Fibroblast of the aortic adventitia (primary cell): Measurements from ENCODE around the gene TLE1. TPM values are rescaled to one million over a fixed set of nuclear protein-coding genes. Genes with fewer than 3 reads are reported as not detected.
A peak's percentile ranks its signal among the peaks of the same experiment; 100 is the strongest.
"Not testable (repeated sequence)": the region's sequence is repeated elsewhere in the genome, so short reads cannot be mapped to it uniquely, and the experiment has no call there.

ENCODE experiments used
- DNase-seq: peaks from one replicate; pipeline ENCODE4 v3.0.0-alpha.2; 2010; ENCODE audit warnings: low read depth
- H3K4me3 ChIP-seq: 2 replicates; pipeline ENCODE4 v1.5.1; 2011; ENCODE audit warnings: low read depth, mild to moderate bottlenecking, control low read depth, low read length, moderate library complexity
- CTCF ChIP-seq: IDR thresholded peaks from 2 replicates; pipeline ENCODE4 v1.5.1; 2011; ENCODE audit warnings: mild to moderate bottlenecking, low read length, control low read depth, inconsistent platforms; ENCODE audit not compliant: insufficient read depth
- total RNA-seq: library from RNA; depleted of rRNA; stranded (reverse); fragments of >200 nt; gene quantifications from 2 replicates; pipeline ENCODE4 v1.2.3, GENCODE V29; 2012; ENCODE audit warnings: low replicate concordance

TLE1 gene
- total RNA-seq, 1 donor = 49.5 TPM

GRCh38 chr9:81610740-81611107 lies 78.6 kb downstream of the TLE1 start:
- no peak for TF ChIP-seq CTCF
- DNase-seq = no peak
- H3K4me3 ChIP-seq = no peak overlapping the region

GRCh38 chr9:81609782-81610739 lies 79.3 kb downstream of the TLE1 start:
- TF ChIP-seq CTCF = no peak
- peak; percentile 32 for DNase-seq

GRCh38 chr9:81608289-81608657 lies 81.1 kb downstream of the TLE1 start:
- TF ChIP-seq CTCF = no peak
- H3K4me3 ChIP-seq = no peak overlapping the region
- DNase-seq = no peak

More at GRCh38 chr9:81609782-81610739, 79.3 kb downstream of the TLE1 start:
- H3K4me3 ChIP-seq = no peak overlapping the region

- DNase-seq = no peak
- no peak overlapping the region for H3K4me3 ChIP-seq
- no peak for TF ChIP-seq CTCF
Observed at GRCh38 chr9:81607593-81608288, 81.6 kb downstream of the TLE1 start.

- H3K4me3 ChIP-seq, DNase-seq: not testable (repeated sequence)
Observed at GRCh38 chr9:81606261-81606660, 83.1 kb downstream of the TLE1 start.

GRCh38 chr9:81605170-81605670 lies 84.1 kb downstream of the TLE1 start:
- DNase-seq = no peak
- H3K4me3 ChIP-seq = no peak overlapping the region
- TF ChIP-seq CTCF = no peak
